PC-9 (cell line): Measurements from ENCODE around the gene DIAPH2. TPM values are rescaled to one million over a fixed set of nuclear protein-coding genes. Genes with fewer than 3 reads are reported as not detected.

Source experiments
- BruUV-seq: library from RNA; stranded (reverse); fragments of 400-500 nt; replicated peaks from 2 replicates; lab custom pipeline; 2021; lab: Mats Ljungman, UMichigan
- CTCF ChIA-PET: fragments of 300-600 bp; sonication (Branson Sonifier 250); formaldehyde crosslinking; loops from one replicate; lab custom pipeline; 2022; ENCODE audit warnings: antibody characterized with exemption; lab: Charles Lee
- POLR2A ChIA-PET: fragments of 300-600 bp; sonication (Branson Sonifier 250); formaldehyde crosslinking; loops from one replicate; lab custom pipeline; 2022; ENCODE audit warnings: antibody characterized with exemption; ENCODE audit not compliant: unreplicated experiment; lab: Charles Lee
- DNase-seq, 2 experiments: peaks; one replicate each; pipeline versions ENCODE4 v3.0.0 to v3.0.0-alpha.2; 2015 to 2022; ENCODE audit warnings: mixed read lengths in 1 of 2
- H2AFZ ChIP-seq: fragments of 200-600 bp; sonication (generic); 2 replicates; pipeline ENCODE4 v1.8.1; 2017; ENCODE audit warnings: antibody characterized with exemption
- H3F3A ChIP-seq: fragments of 200-600 bp; sonication (generic); 2 replicates; pipeline ENCODE4 v1.8.1; 2017; ENCODE audit warnings: antibody characterized with exemption, mild to moderate bottlenecking, low read depth; ENCODE audit not compliant: insufficient read depth
- H3K27ac ChIP-seq: fragments of 200-600 bp; sonication (generic); 2 replicates; pipeline ENCODE4 v1.6.1; 2016; ENCODE audit warnings: mixed run types
- H3K27me3 ChIP-seq: fragments of 200-600 bp; sonication (generic); 2 replicates; pipeline ENCODE4 v1.6.1; 2016; ENCODE audit warnings: low read depth, mixed run types; ENCODE audit not compliant: insufficient read depth
- H3K36me3 ChIP-seq: fragments of 200-600 bp; sonication (generic); 2 replicates; pipeline ENCODE4 v1.6.1; 2016; ENCODE audit warnings: low read depth, mixed run types
- H3K4me1 ChIP-seq: fragments of 200-600 bp; sonication (generic); replicated peaks from 2 replicates; pipeline ENCODE4 v1.6.1; 2016; ENCODE audit warnings: mixed run types; ENCODE audit not compliant: insufficient read depth
- H3K4me2 ChIP-seq: fragments of 200-600 bp; sonication (generic); 2 replicates; pipeline ENCODE4 v1.6.1; 2017; ENCODE audit warnings: mixed run types
- H3K4me3 ChIP-seq: fragments of 200-600 bp; sonication (generic); 2 replicates; pipeline ENCODE4 v1.6.1; 2016; ENCODE audit warnings: mixed run types
- H3K79me2 ChIP-seq: fragments of 200-600 bp; sonication (generic); 2 replicates; pipeline ENCODE4 v1.6.1; 2017; ENCODE audit warnings: low read depth, mixed run types
- H3K9me2 ChIP-seq: fragments of 200-600 bp; sonication (generic); 2 replicates; pipeline ENCODE4 v1.8.1; 2017; ENCODE audit warnings: mild to moderate bottlenecking; ENCODE audit not compliant: insufficient read depth
- H3K9me3 ChIP-seq: fragments of 200-600 bp; sonication (generic); 2 replicates; pipeline ENCODE4 v1.8.1; 2016; ENCODE audit warnings: low read depth; ENCODE audit not compliant: insufficient read depth
- H4K20me1 ChIP-seq: fragments of 200-600 bp; sonication (generic); 2 replicates; pipeline ENCODE4 v1.8.1; 2017; ENCODE audit not compliant: insufficient read depth
- CTCF ChIP-seq: fragments of 200-600 bp; sonication (generic); conservative IDR thresholded peaks from 2 replicates; pipeline ENCODE4 v1.6.1; 2017; ENCODE audit warnings: mixed run types, antibody characterized with exemption, mild to moderate bottlenecking, moderate library complexity
- EZH2 ChIP-seq: fragments of 200-600 bp; sonication (generic); IDR thresholded peaks from 2 replicates; pipeline ENCODE4 v1.8.0; 2017; ENCODE audit warnings: antibody characterized with exemption, low read depth
- intact Hi-C: fragments of 100-400 bp; cut with micrococcal nuclease; formaldehyde crosslinking; loops from one replicate; pipeline ENCODE4 v1.10.0; 2022; ENCODE audit not compliant: unreplicated experiment
- total RNA-seq: library from RNA; stranded (reverse); gene quantifications from 2 replicates; pipeline ENCODE4 v1.2.3, GENCODE V29; 2021

DIAPH2 gene
- total RNA-seq, 1 experiment from 2014 or later = 12.0 TPM

GRCh38 chrX:96820935-96821334, 136.3 kb downstream of the DIAPH2 start:
- ChIA-PET POLR2A (no interaction called here), CTCF (no interaction called here)
- Histone ChIP-seq H3K9me2 (no peaks in the 10 kb centered on the region), H3K4me3 (no peak overlapping the region), H3F3A (no peaks in the 10 kb centered on the region), H3K79me2 (no peaks in the 10 kb centered on the region), H3K27ac (no peak overlapping the region), H3K4me1 (no peaks in the 10 kb centered on the region), H4K20me1 (no peaks in the 10 kb centered on the region), H3K9me3 (no peaks in the 10 kb centered on the region), H3K36me3 (no peaks in the 10 kb centered on the region), H3K27me3 (no peaks in the 10 kb centered on the region), H3K4me2 (no peak overlapping the region), H2AFZ (no peak overlapping the region)
- DNase-seq = no peak
- intact Hi-C loops = no loop called here
- TF ChIP-seq CTCF (no peak), EZH2 (no peak)
- no TSS peak for BruUV-seq

- H3K27ac ChIP-seq = no peak overlapping the region
- no peaks in the 10 kb centered on the region for H4K20me1 ChIP-seq
- BruUV-seq = no TSS peak
- no peak overlapping the region for H3K4me2 ChIP-seq
- no peaks in the 10 kb centered on the region for H3K36me3 ChIP-seq
- no peaks in the 10 kb centered on the region for H3K9me3 ChIP-seq
- POLR2A ChIA-PET = no interaction called here
- intact Hi-C loops = no loop called here
- H3K4me3 ChIP-seq = no peak overlapping the region
- DNase-seq = no peak
- no peaks in the 10 kb centered on the region for H3F3A ChIP-seq
- no peak overlapping the region for H2AFZ ChIP-seq
- no peaks in the 10 kb centered on the region for H3K79me2 ChIP-seq
- H3K27me3 ChIP-seq = no peaks in the 10 kb centered on the region
- no peaks in the 10 kb centered on the region for H3K9me2 ChIP-seq
- CTCF ChIA-PET = no interaction called here
- H3K4me1 ChIP-seq = no peaks in the 10 kb centered on the region
- TF ChIP-seq CTCF = no peak
- no peak for TF ChIP-seq EZH2
Measured at GRCh38 chrX:96824166-96824565, 139.5 kb downstream of the DIAPH2 start.

GRCh38 chrX:96833333-96833732, 148.7 kb downstream of the DIAPH2 start:
- Histone ChIP-seq H3K79me2 (no peaks in the 10 kb centered on the region), H3K9me2 (no peaks in the 10 kb centered on the region), H2AFZ (no peak overlapping the region), H4K20me1 (no peaks in the 10 kb centered on the region), H3K4me3 (no peak overlapping the region), H3F3A (no peaks in the 10 kb centered on the region), H3K4me1 (peaks cover 5% of the 10 kb centered on the region), H3K9me3 (no peaks in the 10 kb centered on the region), H3K27ac (no peak overlapping the region), H3K36me3 (no peaks in the 10 kb centered on the region), H3K27me3 (no peaks in the 10 kb centered on the region), H3K4me2 (no peak overlapping the region)
- intact Hi-C loops = no loop called here
- no peak for DNase-seq
- no TSS peak for BruUV-seq
- ChIA-PET POLR2A (no interaction called here), CTCF (no interaction called here)
- TF ChIP-seq EZH2 = no peak
- TF ChIP-seq CTCF = no peak
